Measurements from ENCODE around the gene DPH2. TPM values are rescaled to one million over a fixed set of nuclear protein-coding genes. Genes with fewer than 3 reads are reported as not detected.

Gene DPH2
- total RNA-seq, 1 experiment from 2014 or later: 57.5 TPM

GRCh38 chr1:43978264-43978550 lies 8.4 kb downstream of the DPH2 start:
- ATAC-seq (no peak), DNase-seq (ENCODE audit: low spot score) (no peak)
- TF ChIP-seq TP53 (CRISPR knock-in tag; IDR thresholded peaks at IDR 0.05) (no peak), PRDM15 (CRISPR knock-in tag; IDR thresholded peaks at IDR 0.05) (no peak), TEAD4 (CRISPR knock-in tag; IDR thresholded peaks at IDR 0.05) (no peak), ZNF423 (CRISPR knock-in tag; IDR thresholded peaks at IDR 0.05) (no peak), FOXP1 (CRISPR knock-in tag; IDR thresholded peaks at IDR 0.05; ENCODE audit: borderline replicate concordance) (no peak), GABPB1 (CRISPR knock-in tag; IDR thresholded peaks at IDR 0.05) (peak; percentile 74), ZBTB43 (CRISPR knock-in tag; IDR thresholded peaks at IDR 0.05) (no peak)
- CTCF ChIA-PET: interaction anchor here (1.1 to 1.7 kb wide), 2 partner anchors 44 to 215 kb away, joined by 7 to 8 read pairs; no protein-coding TSS in a partner anchor
- Mint-ChIP-seq H3K4me1 (peaks cover 41% of the 10 kb centered on the region), H3K9me3 (no peaks in the 10 kb centered on the region), H3K36me3 (peaks cover 27% of the 10 kb centered on the region), H3K27ac (no peak overlapping the region), H3K27me3 (ENCODE audit: low read depth) (no peaks in the 10 kb centered on the region; the same call in 1 of the 2 replicates), H3K4me3 (peak overlapping the region; percentile 89)
- POLR2A ChIA-PET: interaction anchor here (0.7 kb wide), 1 partner anchor 73 kb away, joined by 4 read pairs; no protein-coding TSS in a partner anchor

GRCh38 chr1:43978551-43979260 lies 8.9 kb downstream of the DPH2 start, which contains the start of gene B4GALT2:
TSS of gene B4GALT2 (plus strand) at chr1:43979210. CDS start at chr1:43981161, 1,951 bp downstream.
- no peaks in the 10 kb centered on the region; the same call in 1 of the 2 replicates for H3K27me3 Mint-ChIP-seq (ENCODE audit: low read depth)
- DNase-seq (ENCODE audit: low spot score) (peak; percentile 45), ATAC-seq (peak; percentile 39)
- no peaks in the 10 kb centered on the region for H3K9me3 Mint-ChIP-seq
- H3K4me3 Mint-ChIP-seq: peak within 1 kb of the TSS; percentile 89
- POLR2A ChIA-PET: no interaction called here
- CTCF ChIA-PET: interaction anchor here (1.1 to 1.7 kb wide), 2 partner anchors 44 to 215 kb away, joined by 7 to 8 read pairs; no protein-coding TSS in a partner anchor
- H3K27ac Mint-ChIP-seq: peak within 1 kb of the TSS; percentile 73
- peaks cover 36% of the 10 kb centered on the region for H3K4me1 Mint-ChIP-seq
- H3K36me3 Mint-ChIP-seq: peaks cover 25% of the 10 kb centered on the region
- TF ChIP-seq SP1 (CRISPR knock-in tag; conservative IDR thresholded peaks at IDR 0.05) (0 out of 2 replicates have a peak, but pooled peaks have one; percentile 20), ARID4B (CRISPR knock-in tag; IDR thresholded peaks at IDR 0.05; ENCODE audit: borderline replicate concordance) (peak; percentile 44; the same call in 1 of the 2 replicates), ZBTB21 (CRISPR knock-in tag; IDR thresholded peaks at IDR 0.05; ENCODE audit: borderline replicate concordance) (0 out of 2 replicates have a peak, but pooled peaks have one; percentile 39), ATF6 (CRISPR knock-in tag; IDR thresholded peaks at IDR 0.05) (no peak), E2F5 (CRISPR knock-in tag; IDR thresholded peaks at IDR 0.05) (no peak), SMAD3 (CRISPR knock-in tag; IDR thresholded peaks at IDR 0.05; ENCODE audit: borderline replicate concordance) (0 out of 2 replicates have a peak, but pooled peaks have one; percentile 22)

All from WTC11 (cell line).